Epithelial cell of umbilical artery (primary cell): ENCODE results near the gene STOX1. TPM values are rescaled to one million over a fixed set of nuclear protein-coding genes. Genes with fewer than 3 reads are reported as not detected.

ENCODE experiments used
- total RNA-seq: library from RNA; depleted of rRNA; stranded (reverse); fragments of >200 nt; gene quantifications from 2 replicates; pipeline ENCODE4 v1.2.3, GENCODE V29; 2014

Gene STOX1
- total RNA-seq: 0.30 and 0.32 TPM in 2 replicates

DNA sequence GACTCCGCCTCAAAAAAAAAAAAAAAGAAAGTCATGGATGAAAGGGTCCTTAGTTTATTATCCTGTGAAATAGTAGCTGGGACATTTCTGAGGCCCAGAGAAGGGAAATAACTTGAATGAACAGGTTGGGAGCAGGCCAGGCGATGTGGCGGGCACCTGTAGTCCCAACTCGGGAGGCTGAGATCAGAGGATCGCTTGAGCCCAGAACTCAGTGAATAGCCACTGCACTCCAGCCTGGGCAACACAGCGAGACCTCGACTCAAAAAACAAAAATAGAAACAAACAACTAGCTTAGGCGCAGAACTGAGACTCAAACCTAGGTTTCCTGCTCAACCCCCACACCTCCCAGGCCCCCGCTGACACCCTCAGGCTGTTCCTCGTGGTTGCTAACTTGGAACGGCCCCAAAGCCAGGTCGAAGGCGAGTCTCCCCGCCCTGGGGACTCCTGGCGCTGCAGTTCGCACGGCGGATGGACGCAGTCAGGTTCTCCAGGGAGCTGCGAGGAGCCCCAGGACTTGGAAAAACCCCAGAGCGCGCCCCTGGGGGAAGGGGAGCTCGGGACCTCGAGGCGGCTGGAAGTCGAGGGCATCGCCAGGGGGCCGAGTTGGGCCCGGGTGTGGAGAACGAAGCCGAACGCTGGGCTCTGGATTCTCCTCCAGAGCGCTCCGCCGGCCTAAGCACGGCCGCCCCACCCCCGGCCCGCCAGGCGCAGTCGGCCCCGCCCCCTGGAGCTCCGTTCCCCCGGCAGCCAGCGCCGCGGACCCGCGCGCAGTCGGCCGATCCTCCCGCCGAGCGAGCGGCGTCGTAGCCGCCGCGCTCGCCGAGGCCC is at the start of gene STOX1:
Gene STOX1 (plus strand): TSS at position 768 of the 828 bp plus-strand sequence. CDS start 93 bp downstream, outside the sequence.

DNA sequence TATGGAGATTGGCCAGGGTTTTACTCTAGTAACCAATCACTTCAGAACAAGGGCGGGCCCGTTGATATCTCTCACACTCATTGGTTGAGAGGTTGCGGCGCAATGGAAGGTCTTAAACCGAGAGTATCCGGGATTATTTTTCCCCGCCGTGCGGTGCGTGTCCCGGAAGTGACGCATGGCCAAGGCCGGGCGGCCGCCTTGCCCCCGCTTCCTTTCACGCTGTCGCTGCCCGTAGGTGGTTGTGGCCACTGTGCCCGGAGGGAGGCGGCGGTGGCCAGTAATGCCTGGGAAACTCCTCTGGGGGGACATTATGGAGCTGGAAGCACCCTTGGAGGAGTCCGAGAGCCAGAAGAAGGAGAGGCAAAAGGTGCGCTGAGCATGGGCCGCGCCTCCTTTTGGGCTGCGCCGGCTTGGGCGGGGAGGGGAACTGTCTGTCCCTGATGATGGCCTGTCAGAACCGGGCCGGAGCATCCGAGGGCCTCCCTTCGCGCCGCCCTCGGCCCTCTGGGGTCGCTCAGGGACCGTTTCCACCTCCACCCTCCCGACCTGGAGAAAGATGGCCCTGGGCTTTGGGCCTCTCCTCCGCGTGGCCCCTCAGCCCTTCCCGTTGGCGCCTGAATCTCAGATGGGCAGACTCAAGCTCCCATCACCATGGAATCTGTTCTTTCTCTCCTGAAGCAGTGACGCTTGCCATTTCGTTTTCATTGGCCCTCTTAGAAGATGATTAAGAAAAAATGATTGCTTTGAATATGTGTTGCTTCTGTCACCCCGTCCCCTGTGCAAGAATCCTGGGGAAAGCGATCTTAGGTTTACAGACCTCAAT is 74.0 kb downstream of the STOX1 start, which contains the start of gene DDX50:
Gene DDX50 (plus strand): TSS at position 211 of the 823 bp plus-strand sequence. CDS start 70 bp downstream, at position 281.

Other genes starting within 250 kb of the STOX1 start
- gene CCAR1, start 106.3 kb upstream of the STOX1 start, total RNA-seq: 22.1 and 30.2 TPM in 2 replicates
- 52.6 and 63.5 TPM in 2 replicates for gene DDX50, start 73.8 kb downstream of the STOX1 start, total RNA-seq
- gene DDX21, start 128.6 kb downstream of the STOX1 start, total RNA-seq: 131 and 155 TPM in 2 replicates
- 28.9 and 42.7 TPM in 2 replicates for gene KIFBP, start 161.3 kb downstream of the STOX1 start, total RNA-seq